GM18511 (cell line): ENCODE measurements around the gene C1QTNF4.

Source experiments
- ATAC-seq: cut with Tn5 transposase; IDR thresholded peaks from one replicate; pipeline ENCODE4 v1.9.1; 2021; ENCODE audit warnings: mild to moderate bottlenecking, moderate library complexity; ENCODE audit not compliant: unreplicated experiment

C1QTNF4 gene

DNA sequence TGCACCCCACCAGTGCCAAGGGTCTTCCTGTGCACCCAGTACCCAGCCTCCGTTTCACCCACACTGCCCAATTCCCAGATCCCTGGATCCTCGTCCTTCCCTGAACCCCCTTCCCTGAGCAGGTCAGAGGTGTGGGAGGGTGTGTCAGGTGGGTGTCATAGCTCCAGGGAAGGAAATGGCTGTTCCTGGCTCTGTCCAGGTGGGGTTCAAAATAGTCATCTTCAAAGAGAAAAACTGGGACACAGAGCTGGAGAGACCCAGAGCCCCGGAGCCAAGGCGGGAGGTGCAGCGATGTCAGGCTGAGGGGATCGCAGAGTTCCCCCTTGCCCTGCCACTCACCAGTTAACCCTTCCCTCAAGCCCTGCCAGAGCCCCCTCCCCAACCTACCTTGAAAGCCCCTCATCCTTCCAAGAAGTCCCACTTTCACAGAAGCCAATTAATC lies 698 bp downstream of the C1QTNF4 start:
- no peak for ATAC-seq

DNA sequence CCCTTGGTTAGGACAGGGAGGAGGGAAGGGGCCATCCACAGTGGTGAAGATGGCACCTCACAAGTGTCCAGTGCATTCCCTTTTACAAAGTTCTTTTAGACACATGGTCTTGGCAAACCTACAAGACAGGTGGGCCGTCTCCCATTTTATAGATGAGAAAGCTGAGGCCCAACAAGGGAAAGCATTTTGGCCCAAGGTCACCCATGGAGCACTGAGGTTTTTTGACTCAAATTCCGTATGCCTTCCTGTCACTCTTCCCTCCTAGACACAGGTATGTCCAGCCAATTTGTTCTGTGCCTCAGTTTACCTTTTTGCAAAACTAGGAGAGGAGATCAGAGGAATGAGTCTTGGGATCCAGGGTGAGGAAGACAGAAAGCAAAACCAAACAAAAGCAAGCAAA lies 1.2 kb downstream of the C1QTNF4 start:
- no peak for ATAC-seq

DNA sequence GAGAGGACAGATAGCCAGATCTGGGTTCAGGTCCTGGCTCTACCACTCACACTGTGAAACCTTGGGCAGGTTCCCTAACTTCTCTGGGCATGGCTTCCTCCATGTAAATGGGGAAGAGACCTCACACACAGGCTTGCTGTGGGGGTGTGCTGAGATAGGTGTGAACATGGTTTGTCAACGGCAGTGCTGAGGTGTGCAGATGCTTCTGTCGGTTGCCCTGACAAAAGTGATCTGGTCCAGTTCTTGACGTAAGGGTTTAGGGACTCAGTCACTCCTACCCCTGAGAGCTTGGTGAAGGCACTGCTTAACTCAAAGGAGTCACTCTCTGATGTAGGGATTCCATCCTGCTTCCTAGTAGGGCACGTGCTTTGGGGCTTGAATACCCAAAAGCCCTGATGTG lies 2.0 kb downstream of the C1QTNF4 start:
- ATAC-seq: no peak

DNA sequence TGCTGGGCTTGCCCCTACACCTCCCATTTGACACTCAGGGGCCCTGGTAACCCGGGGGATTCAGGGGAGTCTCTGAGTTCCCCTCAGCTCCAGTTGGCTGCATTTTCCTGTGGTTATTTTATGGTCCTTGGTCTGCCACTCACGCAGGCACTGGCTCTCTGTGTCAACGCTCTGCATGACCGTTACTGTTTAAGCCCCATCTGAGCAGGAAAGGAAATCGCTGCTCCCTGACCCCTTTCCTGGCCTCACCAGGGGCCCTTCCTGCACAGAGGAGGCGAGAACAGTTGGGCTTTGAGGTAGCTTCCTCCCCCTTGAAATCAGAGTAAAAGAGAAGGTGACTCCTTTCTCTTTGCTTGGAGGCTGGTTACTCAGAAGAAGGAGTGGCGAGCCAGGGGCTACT lies 2.4 kb downstream of the C1QTNF4 start:
- ATAC-seq: no peak

DNA sequence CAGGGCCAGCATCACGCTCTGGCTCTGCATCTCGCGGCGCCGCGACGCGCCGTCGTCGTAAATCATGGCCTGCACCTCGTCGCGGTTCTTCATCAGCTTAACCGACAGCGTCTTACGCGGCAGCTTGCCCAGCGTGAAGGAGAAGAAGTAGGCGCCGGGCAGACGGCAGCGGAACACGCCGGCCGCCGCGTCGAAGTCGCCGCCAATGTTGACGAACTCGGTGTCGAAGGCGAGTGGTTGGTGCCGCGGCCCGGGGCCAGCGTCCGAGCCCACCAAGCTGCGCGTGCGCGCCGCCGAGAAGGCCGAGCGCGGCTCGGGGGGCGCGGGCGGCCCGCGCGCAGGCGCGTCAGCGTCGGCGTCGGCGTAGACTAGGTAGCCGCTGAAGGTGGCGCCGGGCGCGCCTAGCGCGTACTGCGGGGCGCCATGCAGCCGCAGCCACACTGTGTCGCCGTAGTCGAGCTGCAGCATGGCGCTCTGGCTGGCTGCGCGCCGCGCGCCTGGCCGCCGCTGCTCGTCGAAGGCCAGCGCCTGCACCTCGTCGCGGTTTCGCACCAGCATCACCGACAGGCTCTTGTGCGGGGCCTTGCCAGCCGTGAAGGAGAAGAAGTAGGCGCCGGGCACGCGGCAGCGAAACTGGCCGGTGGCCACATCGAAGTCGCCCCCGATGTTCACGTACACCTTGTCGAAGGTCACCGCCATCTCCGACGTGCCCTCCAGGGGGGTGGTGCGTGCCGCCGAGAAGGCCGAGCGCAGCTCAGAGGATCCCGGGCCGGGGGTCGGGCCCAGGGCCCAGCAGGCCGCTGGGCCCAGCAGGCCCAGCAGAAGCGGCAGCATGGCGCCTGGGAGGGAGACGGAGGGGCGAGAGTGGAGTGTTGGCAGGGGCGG lies 4.0 kb downstream of the C1QTNF4 start:
- ATAC-seq: no peak

DNA sequence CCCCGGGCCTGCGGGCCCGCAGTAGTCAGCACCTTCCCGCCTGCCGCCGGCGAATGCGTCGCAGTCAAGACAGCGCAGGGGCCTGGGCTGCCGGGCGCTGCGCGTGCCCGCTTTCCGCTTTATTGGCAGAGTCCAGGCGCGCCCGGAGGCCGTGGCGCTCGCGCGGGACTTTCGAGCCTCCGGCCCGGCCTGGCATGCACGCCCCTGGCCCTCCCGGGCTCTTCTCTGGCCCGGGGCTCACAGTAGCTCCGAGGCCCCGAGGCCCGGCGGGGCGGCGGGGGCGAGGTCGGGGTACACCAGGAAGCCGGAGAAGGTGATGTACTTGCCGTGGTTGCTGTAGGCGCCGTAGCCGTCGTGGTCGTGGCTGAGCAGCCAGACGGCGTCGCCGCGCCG lies 4.6 kb downstream of the C1QTNF4 start:
- no peak for ATAC-seq

DNA sequence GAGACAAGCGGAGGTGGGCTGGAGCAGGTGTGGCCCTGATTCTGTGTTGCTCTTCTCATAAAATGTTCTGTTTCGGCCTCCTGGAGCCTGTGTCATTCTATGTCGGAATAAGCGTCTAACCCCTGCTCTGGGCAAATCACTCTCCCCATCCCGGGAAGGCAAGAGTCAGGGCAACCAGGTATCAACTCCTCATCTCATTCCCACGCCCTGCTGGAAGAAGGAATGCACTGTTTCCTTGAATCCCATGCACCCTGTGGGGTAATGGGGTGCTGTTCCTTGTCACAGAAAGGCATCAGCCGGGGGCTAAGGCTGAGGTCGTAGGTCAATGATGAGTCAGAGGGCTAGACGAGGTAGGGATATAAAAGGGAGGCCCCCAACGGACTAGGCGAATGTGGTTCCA lies 5.1 kb downstream of the C1QTNF4 start:
- ATAC-seq: no peak

DNA sequence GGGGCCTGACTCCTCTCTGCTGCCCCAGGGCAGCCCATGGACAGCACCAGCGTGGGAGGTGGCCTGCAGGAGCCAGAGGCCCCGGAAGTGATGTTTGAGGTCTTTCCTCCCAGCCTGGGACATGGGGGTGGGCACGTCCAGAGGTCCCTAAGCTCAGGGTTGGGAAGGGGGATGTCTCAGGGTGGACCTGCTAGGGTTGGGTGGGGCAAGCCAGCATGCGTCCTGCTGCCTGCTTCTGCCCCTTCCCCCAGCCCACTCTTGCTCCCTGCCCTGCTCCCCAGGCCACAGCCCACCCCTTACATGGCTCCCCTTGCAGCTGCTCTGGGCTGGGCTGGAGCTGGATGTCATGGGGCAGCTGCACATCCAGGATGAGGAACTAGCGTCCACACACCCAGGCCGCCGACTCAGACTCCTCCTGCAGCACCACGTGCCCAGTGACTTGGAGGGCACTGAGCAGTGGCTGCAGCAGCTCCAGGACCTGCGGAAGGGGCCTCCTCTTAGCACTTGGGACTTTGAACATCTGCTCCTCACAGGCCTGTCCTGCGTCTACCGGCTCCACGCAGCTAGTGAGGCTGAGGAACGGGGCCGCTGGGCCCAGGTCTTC lies 6.4 kb downstream of the C1QTNF4 start:
- no peak for ATAC-seq

DNA sequence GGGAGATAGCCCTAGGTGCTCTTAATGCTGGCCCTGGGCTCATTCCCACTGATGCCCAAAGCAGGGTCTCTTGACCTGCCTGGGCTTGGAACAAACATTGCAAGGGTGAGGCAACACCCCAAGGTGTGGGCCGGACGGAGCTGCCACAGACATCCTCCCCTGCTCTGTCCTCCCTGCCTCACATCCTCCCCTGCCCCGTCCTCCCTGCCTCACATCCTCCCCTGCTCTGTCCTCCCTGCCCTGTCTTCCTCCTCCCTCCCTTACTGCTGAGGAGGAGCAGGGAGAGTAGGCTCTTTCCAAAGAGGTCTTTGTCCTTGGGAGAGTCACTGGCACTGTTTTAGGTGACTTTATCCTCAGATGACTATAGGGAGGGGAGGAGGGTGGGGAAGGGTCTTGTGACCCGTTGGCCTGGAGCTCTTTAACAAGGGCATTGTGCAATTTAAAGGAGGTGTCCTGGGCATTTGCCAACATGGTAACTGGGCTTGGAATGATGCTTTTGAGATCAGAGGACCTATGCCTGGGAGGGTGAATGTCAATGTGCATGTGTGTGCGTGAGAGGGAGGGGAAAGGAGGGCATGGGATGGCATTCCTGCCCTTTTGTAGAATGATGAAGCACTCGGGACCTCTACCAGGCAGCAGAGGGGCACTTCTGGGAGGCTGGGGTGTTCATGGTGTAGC lies 7.0 kb downstream of the C1QTNF4 start:
- ATAC-seq: no peak

DNA sequence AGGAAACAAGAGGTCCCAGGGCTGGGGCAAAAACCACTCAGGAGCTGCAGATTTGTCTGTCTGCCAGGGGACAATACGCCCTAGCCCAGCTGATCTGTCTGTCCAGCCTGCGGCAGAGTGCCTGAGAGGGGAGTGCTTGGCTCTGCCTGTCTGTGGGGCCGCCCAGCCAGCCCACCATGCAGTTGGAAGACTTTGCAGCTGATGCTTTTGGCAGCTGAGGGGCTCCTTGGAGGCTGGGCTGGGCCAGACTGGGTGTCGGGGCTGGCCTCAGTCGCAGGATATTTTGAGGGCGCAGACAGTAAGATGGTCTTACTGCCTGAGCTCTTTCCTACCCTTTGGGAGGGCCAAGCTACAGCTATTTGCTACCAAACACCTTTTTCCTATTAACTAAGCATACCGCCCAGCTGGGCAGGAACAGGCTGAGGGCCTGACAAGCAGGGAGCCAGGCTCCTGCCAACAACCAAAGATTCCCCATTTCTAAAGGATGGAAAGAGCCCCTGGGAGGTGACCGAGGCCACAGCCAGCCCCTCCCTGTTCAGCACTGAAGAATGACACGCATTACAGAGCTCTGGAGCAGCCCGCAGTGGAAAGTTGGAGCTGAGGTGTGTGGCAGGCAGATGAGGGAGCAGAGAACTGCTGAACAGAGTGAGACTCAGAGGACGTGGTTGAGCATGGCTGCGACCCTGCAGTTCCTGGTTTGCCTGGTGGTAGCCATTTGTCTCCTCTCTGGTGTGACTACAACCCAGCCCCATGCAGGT lies 7.9 kb downstream of the C1QTNF4 start, which contains the start of gene FAM180B:
Gene FAM180B (plus strand): TSS at position 581 of the 758 bp plus-strand sequence. CDS start 91 bp downstream, at position 672.
- ATAC-seq: no peak

DNA sequence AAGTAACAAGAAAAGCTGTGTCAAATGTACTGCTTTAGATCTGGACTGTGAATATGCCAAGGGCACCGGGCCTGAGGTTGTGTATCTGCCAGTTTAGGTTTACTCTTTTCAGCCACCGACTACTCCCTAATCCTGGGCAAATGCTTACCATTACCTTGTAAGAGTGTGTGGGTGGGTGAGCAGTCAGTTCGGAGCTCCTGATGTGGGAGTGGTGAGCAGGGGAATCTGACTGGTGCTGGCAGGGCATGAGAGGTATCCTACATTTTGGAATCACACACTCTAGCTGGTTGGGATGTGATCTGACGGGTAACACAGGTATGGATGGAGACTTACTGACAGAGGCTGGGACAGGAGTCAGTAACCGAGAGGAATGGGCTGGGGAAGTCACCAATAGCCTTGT lies 10.4 kb downstream of the C1QTNF4 start:
- ATAC-seq: no peak

DNA sequence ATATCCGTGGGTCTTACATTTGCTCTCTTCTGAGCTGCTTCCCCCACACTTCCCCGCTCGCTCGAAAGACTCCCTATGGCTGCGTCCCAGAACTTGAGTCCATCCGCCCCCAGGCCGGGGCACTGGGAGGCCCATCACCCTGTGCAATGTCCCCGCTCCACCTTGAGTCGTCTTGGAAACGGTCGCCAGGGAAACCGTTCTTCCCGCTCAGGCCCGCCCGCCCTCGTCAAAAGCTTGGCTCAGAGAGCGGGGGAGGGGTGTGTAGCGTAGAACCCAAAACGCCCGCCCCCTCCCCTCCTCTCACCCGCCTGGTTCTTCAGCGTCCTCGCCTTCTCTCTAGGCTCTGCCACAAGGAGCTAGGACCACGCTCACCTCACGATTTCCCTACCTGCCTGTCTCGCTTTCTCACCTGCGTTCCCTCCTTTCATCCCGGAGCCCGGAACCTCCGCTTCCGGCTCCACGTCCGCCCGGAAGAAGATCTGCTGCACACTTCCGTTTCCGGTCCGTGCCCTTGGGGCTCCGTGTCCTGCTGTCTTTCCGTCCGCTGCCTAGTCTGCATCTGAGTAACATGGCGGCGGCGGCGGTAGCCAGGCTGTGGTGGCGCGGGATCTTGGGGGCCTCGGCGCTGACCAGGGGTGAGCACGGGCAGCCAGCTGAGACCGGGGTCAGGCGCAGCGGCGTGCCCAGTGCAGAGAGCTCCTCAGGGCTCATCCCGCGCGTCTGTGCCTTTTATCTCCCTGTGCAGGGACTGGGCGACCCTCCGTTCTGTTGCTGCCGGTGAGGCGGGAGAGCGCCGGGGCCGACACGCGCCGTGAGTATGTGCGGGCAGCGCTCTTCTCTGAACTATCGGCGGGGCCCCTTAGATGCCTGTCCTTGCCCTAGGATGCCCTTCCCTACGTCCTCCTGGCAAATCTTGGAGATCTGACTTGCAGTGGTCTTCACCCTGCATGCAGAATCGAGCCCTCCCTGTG lies 15.4 kb downstream of the C1QTNF4 start, which contains the start of the genes KBTBD4 and NDUFS3:
Gene KBTBD4 (minus strand): TSS at position 447 of the 971 bp plus-strand sequence. CDS start 19 bp downstream, at position 428.
Gene NDUFS3 (plus strand): TSS at position 551 of the 971 bp plus-strand sequence. CDS start 18 bp downstream, at position 569.
- peak; percentile 96 for ATAC-seq

DNA sequence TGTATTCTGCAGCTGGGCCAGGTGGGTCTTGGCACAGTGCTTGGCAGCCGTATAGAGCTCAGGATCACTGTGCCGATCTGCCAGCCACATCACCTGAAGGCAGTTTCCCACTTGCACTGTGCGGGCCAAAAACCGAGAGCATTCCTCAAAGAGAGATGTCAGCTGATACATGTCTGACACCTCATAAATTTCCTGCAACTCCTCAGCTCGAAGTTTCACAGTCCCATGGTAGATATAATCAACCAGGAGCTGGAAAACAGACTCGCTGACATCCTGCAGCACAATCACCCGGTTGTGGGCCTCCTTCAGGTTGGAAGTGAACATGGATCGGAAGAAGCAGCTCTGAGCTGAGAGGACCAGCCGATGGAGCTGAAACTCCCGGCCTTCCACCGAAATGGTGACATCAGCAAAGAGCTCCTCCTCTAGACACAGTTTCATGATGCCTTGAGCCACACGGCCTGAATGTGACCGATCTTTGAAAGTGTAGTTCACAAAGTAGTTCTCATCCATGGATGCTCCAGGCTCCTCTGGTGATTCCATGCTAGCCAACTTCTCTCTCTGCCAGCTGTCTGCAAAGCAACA lies 16.7 kb downstream of the C1QTNF4 start:
- no peak for ATAC-seq

DNA sequence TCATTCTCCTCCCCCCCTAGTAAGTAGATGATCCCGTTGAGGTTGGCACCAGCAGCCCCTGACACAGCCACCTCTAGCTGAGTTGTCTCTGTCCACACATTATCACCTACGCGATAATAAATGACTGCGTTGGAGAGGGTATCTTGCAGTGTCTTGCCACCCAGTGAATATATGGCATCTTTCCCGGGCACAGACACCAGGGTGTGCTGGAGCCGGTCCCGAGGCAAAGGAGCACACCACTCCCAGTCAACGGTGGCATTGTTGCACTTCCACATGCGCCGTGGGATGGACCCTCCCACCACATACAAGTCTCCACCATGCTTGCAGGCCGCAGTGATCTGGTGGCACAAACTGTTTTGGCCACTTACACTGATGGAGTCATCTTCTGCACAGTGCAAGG lies 20.9 kb downstream of the C1QTNF4 start:
- ATAC-seq: no peak

DNA sequence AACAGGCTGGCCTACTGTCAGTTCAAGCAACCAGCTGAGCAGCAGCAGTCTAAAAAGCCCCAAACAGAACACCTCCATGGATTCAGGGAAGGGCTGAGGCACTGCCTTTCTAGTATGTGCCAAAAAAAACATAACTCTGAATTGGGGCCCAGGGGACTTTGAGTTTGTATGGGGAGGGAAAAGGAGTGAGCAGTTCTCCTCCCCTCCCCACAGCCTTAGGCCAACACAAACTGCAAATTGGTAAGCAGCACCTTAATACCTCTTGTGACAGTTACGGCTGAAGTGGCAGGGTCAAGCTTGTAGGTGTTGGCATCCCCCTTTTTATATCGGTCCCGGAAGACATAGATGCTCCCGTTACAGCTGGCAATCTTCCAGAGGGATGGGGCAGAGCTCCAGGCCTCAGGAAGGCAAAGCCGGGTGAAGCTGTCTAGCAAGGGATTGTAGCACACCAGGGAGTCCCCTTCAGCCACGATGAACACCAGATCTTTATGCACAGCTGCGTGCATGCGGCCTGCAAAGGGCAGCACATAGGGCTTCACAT lies 21.4 kb downstream of the C1QTNF4 start:
- ATAC-seq: no peak

DNA sequence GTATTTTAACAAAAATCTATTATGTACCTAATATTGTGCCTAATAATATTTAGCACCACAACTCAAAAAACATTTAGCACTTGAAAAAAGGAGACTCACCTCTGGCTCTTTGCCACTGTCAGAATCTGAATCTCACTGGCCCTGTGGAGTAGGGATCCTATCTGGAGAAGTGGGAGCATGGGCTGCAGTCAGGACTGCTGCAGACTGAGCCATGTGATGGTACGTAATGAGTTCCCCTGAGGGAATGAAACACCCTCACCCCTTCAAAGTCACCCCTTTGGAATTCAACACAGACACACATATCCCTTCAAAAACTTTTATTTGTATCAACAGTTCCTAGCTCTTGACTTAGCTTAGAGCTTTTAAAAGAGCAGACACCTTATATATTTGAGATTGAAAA lies 22.3 kb downstream of the C1QTNF4 start:
- ATAC-seq: no peak

DNA sequence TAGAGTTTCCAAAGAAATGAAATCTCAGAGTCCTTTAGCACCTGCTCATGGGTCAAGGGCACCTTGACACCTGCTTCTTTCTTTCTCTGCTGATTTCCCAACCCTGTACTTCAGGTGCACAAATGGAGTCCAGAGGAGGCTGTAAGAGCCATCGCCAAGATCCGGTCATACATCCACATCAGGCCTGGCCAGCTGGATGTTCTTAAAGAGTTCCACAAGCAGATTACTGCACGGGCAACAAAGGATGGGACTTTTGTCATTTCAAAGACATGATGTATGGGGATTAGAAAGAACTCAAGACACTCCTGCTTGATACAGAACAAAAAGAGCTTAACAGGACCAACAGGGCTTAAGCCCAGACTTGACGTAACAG lies 22.9 kb downstream of the C1QTNF4 start:
- ATAC-seq: no peak

DNA sequence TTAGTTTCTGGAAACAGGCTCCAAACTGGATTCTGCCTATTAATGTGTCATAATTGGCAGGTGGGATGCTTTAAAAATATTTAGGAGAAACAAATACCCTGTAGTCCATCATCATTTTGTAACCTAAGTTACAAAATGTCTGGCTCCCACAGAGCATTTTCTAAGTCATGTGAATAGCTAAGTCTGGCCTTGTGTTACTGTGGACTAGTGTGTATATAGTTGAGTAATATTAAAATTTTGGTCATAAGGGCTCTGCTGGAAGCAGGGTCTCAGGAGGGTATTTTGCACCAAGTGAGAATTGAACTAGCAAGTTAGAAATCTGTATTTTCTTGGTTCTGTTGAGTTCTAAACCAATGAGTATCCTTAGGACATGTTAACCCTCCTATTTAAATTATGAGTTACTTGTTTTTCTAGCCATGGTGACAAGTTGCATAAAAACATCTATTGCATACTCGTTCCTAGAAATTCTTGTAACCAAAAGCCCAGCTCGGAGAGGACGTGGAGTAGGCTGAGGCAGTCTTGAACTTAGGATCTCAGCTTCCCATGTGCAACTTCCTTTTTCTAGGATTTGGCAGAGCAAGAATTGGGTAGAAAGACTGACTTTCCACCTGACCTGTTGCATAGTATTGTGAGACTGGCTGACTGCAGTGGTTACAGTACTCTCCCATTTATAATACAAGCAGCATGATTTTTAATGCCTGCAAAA lies 23.4 kb downstream of the C1QTNF4 start:
- ATAC-seq: no peak
